Hepatic stellate cell (primary cell): Measurements from ENCODE around the gene LMO2.
A peak's percentile ranks its signal among the peaks of the same experiment; 100 is the strongest.

Source experiments
- DNase-seq: peaks from one replicate; pipeline ENCODE4 v3.0.0; 2011; ENCODE audit warnings: low spot score

LMO2 gene

DNA sequence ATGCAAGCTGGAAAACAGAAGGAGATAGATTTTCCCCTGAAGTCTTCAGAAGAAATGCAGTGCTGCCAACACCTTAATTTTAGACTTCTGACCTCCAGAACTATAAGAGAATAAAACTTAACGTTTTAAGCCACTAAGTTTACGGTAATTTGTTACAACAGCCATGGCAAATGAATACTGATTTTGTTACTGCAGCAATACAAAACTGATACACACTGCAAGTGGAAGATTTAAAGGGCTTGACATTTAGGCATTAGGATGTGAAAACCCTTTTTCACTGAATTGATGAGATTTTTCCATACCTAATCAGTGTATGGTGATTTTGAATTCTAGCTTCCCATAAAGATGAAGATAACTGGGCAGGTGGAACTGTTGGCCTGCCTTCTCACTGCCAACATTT lies 22.1 kb upstream of the LMO2 start:
- DNase-seq = no peak

- DNase-seq = no peak
Observed at GRCh38 chr11:33912405-33913361, 20.8 kb upstream of the LMO2 start.

DNA sequence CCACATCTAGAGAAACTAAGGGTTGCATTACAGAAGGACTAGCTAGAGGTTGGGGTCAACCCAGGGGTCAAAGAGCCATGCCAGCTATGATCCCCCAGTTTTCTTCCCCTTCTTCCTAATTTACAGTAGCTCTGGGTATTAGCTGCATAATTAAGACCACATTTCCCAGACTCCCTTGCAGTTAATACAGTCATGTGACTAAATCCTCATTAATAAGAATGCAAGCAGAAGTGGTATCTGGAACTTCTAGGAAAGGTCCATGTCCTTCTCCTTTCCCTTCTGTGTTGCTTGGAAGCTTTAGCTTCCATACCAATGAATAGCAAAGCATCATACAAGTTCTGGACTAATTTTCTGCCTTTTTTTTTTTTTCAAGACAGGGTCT lies 19.1 kb upstream of the LMO2 start:
- no peak for DNase-seq

DNA sequence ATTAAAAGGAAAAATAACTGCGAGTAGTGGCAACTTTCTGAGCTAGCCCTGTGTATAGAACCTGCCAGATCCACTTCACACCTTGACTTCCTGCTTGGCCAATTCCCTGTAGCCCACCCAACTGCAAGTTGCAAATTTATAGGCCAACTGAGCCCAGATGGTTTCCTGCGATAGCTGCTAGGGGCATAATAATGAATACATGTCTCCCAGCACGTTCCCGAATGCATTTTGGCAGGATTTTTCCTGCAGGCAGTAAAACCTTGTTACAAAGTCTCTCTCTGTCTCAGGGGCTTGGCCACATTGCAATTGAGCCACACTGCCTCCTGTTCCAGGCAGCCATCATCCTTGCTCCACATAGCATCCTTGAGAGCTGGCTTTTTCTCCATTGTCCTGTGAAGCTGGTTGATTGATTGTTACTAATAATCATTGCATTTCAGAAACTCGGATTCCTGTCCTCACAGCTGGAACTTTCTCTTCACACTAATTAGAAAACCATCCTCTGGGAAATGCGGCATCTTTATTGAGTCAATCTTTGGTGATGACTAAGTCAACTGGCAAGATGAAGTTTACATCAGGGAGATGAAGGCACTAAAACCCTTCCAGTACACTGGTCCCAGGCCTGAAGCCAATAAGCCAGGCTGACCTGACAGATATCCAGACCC lies 18.6 kb upstream of the LMO2 start:
- no peak for DNase-seq

- no peak for DNase-seq
Observed at GRCh38 chr11:33909552-33909951, 17.7 kb upstream of the LMO2 start.

- no peak for DNase-seq
Observed at GRCh38 chr11:33909150-33909549, 17.3 kb upstream of the LMO2 start.

- DNase-seq = no peak
Observed at GRCh38 chr11:33907421-33907820, 15.5 kb upstream of the LMO2 start.

DNA sequence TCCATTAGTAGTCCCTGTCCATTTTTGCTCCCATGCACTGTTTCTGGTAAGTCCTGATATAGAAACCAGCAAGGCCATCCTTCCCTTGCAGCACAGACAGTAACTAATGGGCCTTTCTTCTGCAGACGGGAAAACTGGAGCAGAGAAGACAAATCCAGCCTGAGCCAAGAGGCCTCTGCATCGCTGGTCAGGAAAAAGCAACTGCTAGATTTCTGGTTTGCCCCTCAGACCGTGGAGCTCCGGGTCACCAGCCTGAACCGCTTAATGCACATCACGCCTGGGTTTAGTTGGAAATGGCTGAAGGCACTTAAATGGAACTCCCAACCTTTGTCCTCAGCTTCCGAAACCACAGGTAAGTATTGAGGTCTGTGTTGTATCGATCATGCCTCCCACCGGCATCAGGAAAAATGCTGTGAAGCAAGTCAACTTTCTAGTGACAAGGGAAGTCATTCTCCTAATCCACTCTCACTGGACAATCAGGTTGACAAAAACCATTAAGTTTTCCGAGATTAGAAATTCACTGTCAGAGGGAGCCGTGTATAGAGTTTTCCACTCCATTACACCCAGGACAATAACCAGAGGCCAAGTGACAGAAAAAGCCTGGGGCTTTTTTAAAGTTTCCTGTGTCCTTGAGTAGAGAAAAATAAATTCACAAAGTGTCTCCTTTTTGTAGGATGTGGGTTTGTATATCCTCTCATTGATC lies 14.8 kb upstream of the LMO2 start:
- no peak for DNase-seq

GRCh38 chr11:33904102-33904501 lies 12.2 kb upstream of the LMO2 start:
- DNase-seq = no peak

GRCh38 chr11:33900159-33900840 lies 8.4 kb upstream of the LMO2 start:
- no peak for DNase-seq

GRCh38 chr11:33899400-33900037 lies 7.6 kb upstream of the LMO2 start:
- DNase-seq = peak; percentile 36

GRCh38 chr11:33898957-33899356 lies 7.1 kb upstream of the LMO2 start:
- DNase-seq = no peak

DNA sequence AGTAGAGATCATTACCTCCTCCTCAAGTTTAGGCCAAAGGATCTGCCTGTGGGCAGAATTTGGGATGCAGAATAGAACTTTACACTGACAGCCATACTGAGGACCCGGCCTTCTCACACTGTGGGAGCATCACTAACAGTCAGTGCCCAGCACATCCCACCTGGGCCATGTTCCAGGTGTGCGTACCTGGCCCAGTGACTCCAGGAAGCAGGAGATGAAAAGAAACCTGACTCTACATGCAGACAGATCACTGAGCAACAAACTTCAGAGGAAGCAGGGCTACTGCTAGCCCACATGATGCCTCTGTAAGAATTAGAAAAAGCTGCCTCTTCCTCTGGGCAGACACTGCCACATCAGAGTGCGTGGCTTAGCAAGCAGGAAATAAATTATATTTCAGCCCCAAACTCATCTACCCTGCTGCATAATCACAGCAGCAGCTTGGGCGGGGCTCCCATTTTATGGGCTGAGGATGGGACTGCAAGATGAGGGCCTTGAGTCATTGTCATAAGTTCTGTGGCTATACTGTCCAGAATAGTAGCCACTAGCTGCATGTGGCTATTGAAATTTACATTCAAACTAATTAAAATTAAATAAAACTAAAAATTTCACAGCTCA lies 6.0 kb upstream of the LMO2 start:
- DNase-seq = no peak

DNA sequence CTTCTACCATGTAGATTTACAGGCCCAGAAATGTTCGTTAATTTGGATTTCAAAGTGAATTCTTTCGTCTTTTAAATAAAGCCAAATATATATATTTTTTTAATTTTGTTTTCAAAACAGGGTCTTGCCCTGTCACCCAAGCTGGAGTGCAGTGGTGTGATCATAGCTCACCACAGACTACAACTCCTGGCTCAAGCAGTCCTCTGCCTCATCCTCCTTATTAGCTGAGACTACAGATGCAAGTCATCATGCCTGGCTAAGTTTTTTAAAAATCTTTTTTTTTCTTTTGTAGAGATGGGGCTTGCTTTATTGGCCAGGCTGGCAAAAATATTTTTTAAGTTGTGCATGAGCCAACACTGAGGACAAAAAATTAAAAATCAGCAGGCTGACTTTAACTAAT lies 5.0 kb upstream of the LMO2 start:
- DNase-seq = no peak

GRCh38 chr11:33895752-33896137 lies 3.9 kb upstream of the LMO2 start:
- no peak for DNase-seq

DNA sequence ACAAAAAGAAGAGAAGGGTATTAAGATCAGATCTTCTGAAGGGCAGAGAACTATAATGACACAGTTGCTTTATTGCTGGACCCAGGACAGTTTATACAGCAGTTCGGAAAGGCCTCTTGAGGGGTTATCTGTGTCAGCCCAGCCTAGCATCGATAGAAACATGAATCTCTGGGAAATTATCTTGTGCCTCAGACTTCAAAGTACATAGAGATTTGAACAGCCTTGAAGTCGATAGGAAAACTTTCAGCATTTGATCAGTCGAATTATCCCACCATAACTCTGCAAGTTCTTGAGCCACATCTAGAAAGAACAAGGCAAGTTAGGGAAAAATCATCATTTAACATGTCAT lies 2.5 kb upstream of the LMO2 start:
- DNase-seq = no peak

- no peak for DNase-seq
Observed at GRCh38 chr11:33893711-33894397, 2.0 kb upstream of the LMO2 start.

GRCh38 chr11:33892906-33893594 lies 1.2 kb upstream of the LMO2 start:
- no peak for DNase-seq

DNA sequence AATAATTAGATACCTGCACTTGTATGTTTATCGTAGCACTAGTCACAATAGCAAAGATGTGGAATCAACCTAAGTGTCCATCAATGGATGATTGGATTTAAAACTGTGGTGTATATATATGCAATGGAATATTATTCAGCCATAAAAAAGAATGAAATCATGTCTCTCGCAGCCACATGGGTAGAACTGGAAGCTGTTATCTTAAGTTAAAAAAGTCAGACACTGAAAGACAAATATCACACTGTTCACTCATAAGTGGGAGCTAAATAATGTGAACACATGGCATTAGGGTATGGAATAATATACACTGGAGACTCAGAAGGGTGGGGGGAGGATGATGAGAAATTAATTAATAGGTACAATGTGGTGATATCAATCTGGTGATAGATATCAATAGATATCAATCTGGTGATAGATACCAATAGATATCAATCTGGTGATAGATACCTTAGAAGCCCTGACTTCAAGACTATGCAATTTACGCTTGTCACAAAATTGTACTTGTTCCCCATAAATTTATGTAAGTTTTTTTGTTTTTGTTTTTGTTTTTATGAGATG lies 2.0 kb downstream of the LMO2 start:
- DNase-seq = no peak

GRCh38 chr11:33889296-33889695 lies 2.6 kb downstream of the LMO2 start:
- DNase-seq = no peak
